A673 (cell line): Measurements from ENCODE around the gene PLIN5.
"Not testable (repeated sequence)": the region's sequence is repeated elsewhere in the genome, so short reads cannot be mapped to it uniquely, and the experiment has no call there.

Source experiments
- CTCF ChIP-seq: fragments of 300-800, 200-600 bp; sonication (generic); conservative IDR thresholded peaks from 2 replicates; pipeline ENCODE4 v1.5.1; 2017; ENCODE audit warnings: low read depth, mild to moderate bottlenecking, antibody characterized with exemption, low read length, moderate library complexity, mixed read lengths
- EZH2 ChIP-seq: fragments of 200-600 bp; sonication (generic); IDR thresholded peaks from 2 replicates; pipeline ENCODE4 v1.6.1; 2017; ENCODE audit warnings: borderline replicate concordance, low read depth, mild to moderate bottlenecking, mixed read lengths, antibody characterized with exemption, low read length; ENCODE audit not compliant: poor library complexity, severe bottlenecking

- not testable (repeated sequence) for TF ChIP-seq CTCF, EZH2
These were observed 6.8 kb upstream of the PLIN5 start for GRCh38 chr19:4541806-4542145.
